GM12874 (cell line): ENCODE results near the gene BRAP.

Experiments
- TF ChIP-seq, protein P1 (sequence below): IDR thresholded peaks from 2 replicates; pipeline ENCODE4 v1.5.1; 2011; ENCODE audit warnings: low read depth, mild to moderate bottlenecking, control low read depth, low read length, moderate library complexity; ENCODE audit not compliant: insufficient read depth

BRAP gene

DNA sequence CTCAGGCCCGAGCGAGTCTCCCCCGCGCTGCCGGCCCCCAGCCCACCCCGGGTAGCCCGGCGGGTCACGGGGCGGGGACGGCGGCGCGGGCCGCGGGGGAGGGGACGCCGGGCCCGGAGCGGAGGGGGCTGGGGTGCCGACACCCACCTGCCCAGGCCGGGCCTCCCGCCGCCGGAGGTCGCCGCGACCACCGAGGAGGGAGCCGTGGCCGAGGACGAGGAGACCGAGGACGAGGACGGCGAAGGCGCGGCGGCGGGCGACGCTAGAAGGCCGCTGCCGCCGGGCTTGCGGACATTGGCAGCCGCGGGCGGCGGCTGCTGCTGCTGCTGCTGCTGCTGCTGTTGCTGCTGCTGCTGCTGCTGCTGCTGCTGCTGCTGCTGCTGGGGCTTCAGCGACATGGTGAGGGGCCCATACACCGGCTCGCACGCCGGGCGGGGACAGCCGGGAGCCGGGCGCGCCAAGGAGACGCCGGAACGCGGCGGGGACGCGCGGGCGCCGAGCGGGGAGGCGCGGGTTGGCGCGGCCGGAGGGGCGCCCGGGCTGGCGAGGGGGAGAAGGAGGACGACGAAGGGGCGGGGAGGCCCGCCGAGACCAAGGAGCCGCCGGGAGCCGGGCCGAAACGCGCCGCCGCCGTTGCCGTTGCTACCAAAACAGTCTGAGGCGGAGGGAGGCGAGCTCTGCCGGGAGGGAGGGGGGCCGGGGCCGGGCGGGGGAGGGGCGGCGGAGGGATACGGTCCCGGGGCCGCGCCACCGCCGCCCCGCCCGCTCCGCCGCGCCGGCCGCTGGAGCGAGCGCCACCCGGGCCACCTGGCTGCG, 86.9 kb downstream of the BRAP start, which contains the start of gene ATXN2:
Gene ATXN2 (minus strand): TSS at position 679 of the 816 bp plus-strand sequence. CDS start 281 bp downstream, at position 398.
- TF ChIP-seq, protein P1, sequence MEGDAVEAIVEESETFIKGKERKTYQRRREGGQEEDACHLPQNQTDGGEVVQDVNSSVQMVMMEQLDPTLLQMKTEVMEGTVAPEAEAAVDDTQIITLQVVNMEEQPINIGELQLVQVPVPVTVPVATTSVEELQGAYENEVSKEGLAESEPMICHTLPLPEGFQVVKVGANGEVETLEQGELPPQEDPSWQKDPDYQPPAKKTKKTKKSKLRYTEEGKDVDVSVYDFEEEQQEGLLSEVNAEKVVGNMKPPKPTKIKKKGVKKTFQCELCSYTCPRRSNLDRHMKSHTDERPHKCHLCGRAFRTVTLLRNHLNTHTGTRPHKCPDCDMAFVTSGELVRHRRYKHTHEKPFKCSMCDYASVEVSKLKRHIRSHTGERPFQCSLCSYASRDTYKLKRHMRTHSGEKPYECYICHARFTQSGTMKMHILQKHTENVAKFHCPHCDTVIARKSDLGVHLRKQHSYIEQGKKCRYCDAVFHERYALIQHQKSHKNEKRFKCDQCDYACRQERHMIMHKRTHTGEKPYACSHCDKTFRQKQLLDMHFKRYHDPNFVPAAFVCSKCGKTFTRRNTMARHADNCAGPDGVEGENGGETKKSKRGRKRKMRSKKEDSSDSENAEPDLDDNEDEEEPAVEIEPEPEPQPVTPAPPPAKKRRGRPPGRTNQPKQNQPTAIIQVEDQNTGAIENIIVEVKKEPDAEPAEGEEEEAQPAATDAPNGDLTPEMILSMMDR: no peak

- TF ChIP-seq, protein P1: no peak
Observed at GRCh38 chr12:111597831-111598636, 87.7 kb downstream of the BRAP start.

- TF ChIP-seq, protein P1: no peak
Observed at GRCh38 chr12:111596985-111597830, 88.5 kb downstream of the BRAP start.
